Right forelimb (tissue), 1 donor: ENCODE data around the gene CACNA2D1.
"Not testable (repeated sequence)": the region's sequence is repeated elsewhere in the genome, so short reads cannot be mapped to it uniquely, and the experiment has no call there.

ENCODE experiments used
- DNase-seq: peaks from one replicate; pipeline ENCODE4 v3.0.0-alpha.2; 2018

The CACNA2D1 gene

GRCh38 chr7:82021713-82022112 is 421.9 kb downstream of the CACNA2D1 start:
- no peak for DNase-seq

- no peak for DNase-seq
Observed at GRCh38 chr7:82021036-82021435, 422.5 kb downstream of the CACNA2D1 start.

GRCh38 chr7:82019551-82020475 is 423.8 kb downstream of the CACNA2D1 start:
- DNase-seq, result no peak

DNA sequence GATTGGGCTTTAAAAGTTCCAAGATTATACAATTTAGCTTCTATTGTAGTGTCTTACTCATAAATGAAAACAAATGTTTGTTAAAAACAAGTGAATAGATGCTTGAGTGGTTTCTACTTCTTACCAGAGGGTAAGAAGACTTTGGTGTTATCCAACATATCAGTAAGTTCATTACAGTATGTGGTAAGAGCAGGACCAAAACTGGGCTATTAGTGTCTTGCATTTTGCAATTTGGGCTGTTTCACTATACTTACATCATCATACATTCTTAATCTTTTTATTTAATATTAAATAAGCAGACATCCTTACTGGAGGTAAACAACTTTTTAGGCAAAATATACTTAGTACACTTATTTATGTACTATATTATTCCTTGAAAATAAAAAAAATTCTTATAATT is 425.4 kb downstream of the CACNA2D1 start:
- DNase-seq, result no peak

- no peak for DNase-seq
Observed at GRCh38 chr7:82017334-82017943, 426.1 kb downstream of the CACNA2D1 start.

- no peak for DNase-seq
Observed at GRCh38 chr7:82015751-82016150, 427.8 kb downstream of the CACNA2D1 start.

DNA sequence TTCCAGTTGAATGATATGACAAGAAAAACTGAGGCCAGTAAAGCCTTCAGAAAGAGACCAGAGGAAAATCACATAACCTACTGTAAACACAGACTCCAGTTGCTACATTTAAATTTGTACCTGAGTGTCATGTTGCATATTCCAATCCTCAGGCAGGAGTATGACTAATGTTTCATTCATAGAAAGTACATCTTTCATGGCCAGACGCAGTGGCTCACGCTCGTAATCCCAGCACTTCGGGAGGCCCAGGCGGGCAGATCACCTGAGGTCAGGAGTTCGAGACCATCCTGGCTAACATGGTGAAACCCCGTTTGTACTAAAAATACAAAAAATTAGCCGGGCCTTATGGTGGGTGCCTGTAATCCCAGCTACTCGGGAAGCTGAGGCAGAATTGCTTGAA is 429.0 kb downstream of the CACNA2D1 start:
- not testable (repeated sequence) for DNase-seq

DNA sequence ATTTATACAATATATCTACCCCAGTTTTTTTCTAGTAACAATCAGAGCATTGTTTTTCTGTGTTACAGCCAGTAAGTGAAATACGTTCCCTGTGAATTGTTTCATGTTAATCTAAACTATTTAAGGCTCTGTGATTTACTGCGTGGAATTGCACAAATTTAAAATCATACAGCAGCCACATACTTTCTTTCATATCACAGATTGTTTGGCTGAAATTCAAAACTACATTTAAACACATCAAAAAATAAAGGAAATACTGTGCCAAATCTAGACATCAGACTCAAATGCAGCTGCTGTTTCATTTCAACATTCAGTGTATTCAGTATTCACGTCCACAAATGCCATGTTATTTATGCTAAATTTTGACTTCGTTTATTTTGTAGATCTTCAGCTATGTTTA is 431.1 kb downstream of the CACNA2D1 start:
- no peak for DNase-seq

GRCh38 chr7:82010416-82010815 is 433.2 kb downstream of the CACNA2D1 start:
- no peak for DNase-seq

DNA sequence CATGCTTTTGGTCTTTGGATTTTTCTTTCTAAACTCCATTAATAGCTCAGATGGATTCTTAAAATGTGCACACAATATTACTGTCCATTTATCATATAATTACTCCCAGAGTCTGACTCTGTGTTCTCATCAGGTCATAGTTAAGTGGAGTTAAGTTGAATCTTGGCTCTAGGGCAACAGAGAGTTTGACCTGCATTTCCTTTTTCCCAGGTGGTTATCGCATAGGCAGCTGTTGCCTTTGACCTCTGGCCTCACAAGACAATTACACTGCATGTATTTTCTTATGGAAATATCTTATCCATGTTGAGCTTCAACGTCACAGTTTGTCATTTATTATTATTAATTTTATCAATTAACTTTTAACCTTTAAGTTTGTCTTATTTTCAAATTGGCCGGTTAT is 436.3 kb downstream of the CACNA2D1 start:
- DNase-seq, result no peak

GRCh38 chr7:82005056-82005455 is 438.5 kb downstream of the CACNA2D1 start:
- DNase-seq, result no peak

DNA sequence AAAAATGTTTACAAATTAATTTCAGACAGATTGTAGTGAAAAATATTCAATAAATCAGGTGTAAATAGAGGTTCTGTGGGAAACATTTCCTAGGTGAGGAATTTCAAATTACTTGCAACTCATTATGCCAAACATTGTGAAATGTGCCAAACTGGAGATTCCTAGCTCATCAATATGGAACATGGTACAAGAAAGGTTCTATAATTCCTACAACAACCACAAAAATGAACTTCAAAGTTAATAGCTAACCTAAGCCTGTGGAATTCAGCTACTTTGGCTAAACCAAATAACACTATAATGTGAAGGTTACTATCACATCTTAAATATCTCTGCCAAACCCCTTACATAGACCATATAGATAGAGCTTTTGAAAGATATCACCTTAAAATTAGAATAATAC is 450.4 kb downstream of the CACNA2D1 start:
- DNase-seq, result no peak

DNA sequence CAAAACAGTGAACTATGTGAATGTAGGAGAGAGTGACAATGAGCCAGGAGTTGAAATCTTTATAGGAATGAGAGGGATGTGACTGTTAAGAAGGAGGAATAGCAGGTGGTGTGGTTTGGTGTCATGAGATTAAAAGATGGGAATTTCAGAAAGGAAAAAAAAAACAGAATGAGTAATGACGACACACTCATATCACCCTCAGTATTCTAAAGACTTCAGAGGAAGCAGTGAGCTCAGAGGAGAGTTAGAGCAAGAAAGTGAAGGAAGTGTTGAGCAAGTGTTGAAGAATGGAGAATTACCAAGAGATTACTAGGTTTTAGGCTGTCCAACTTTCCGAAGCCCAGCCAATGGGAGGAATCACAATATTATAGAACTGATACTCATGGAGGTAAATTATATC is 453.2 kb downstream of the CACNA2D1 start:
- no peak for DNase-seq

DNA sequence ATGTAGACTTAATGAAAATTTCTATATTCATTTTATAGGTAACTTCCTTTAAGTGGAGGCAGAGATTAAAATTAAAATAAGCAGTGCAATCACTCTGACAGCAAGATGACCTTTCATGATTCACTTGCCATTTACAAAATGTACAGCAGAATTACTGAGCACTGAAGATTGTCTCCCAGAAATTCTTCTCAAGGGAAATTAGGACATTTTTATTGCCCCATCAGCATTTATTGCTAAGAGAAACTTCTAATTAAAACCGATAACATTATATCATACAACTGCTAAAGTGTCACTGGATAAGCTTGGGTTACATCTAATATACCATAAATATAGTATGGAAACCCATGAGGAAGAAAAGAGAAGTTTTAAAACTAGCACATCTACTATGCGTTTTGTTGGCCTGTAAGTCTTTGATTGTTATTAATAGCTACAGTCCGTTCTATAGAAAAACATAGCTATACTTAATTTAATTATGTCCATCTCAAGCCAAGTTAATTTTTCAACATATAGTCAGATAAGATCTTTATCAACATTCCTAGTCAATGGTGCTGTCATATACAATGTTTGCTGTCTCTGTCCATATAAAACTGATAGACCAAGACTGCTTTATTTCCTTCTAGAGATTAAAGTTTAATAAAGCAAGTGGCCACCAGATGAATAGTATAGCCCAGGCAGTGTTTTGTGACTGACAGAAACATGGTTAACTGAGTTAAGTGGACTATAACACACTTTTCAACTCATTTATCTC is 456.7 kb downstream of the CACNA2D1 start:
- DNase-seq, result no peak

DNA sequence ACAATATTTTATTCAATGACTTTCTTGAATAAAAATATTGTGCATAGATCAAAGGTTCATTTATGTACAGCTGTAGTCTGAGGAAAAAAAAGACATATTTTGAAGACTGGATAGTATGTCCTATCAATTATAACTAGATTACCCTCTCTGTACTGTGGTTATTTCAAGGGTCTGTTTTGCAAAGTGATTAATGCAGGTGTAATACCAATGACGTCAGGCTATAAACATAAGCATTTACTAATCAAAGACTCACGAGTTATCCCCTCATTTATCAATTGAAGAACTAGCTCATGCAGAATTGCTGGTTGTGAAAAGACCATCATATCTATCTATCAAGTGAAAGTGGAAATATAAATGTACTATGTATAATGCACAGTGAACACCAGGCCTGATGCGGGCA is 460.2 kb downstream of the CACNA2D1 start:
- DNase-seq, result no peak

DNA sequence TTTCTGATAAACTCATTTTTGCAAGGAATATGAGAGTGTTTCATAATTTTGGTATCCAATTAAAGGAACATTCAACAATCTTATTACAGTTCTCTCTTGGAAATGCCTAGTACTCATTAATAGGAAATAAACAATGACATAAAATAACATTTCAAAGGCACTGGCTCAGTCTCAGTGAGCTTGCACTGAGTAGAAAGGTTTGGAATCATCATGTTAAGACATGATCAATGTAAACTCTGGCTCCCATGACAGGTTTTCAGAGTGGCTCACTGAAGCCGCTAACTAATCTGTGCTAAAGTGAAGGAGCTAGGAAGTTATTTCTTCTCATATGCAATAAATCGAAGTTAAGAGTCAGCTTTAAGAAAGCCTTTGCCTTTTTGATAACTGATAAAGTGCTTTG is 470.5 kb downstream of the CACNA2D1 start:
- DNase-seq, result no peak

GRCh38 chr7:81960026-81960425 is 483.6 kb downstream of the CACNA2D1 start:
- no peak for DNase-seq

GRCh38 chr7:81957517-81957916 is 486.1 kb downstream of the CACNA2D1 start:
- no peak for DNase-seq

- DNase-seq, result no peak
Observed at GRCh38 chr7:81956520-81956919, 487.1 kb downstream of the CACNA2D1 start.

DNA sequence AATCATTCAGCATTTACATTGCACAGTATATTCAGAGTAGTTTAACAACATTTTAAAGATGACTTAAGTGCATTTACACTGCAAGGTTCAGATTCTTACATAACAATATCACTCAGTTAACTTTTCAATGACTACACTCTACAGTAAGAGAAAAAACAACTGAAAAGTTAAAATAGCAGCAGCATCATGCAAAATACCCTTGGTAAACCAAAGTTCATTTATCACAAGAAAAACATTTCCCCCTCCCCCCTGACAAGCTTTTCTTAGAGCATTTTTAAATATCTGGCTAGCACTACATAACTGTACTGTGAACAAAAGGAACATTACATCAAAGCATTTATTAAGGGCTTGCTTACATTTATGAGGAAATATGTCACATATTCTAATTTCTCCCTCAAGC is 494.3 kb downstream of the CACNA2D1 start:
- DNase-seq, result no peak

- no peak for DNase-seq
Observed at GRCh38 chr7:81944058-81944457, 499.5 kb downstream of the CACNA2D1 start.

DNA sequence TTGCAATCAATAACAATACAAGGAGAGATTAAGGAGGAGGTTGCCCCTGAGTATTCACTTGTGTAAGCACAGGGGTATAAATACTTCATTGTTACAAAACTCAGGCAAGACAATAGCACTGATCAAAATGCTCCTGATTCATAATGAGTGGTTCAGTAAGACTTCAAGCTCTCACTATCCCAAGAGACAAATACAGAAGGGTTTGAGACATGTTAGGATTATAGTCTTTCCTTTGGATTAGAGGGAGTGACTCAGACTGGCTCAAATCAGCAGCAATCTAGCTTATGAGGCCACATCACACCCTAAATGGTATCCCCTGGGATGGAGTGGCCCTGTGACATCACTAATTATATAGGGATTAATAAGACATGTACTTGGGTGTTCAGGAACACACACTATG is 506.5 kb downstream of the CACNA2D1 start:
- DNase-seq, result no peak

- no peak for DNase-seq
Observed at GRCh38 chr7:81934596-81935301, 508.8 kb downstream of the CACNA2D1 start.
